ENCODE data around the gene MRC1.

GRCh38 chr10:17951868-17952371 is 142.8 kb downstream of the MRC1 start, which contains the start of gene SLC39A12:
- TF ChIP-seq ZBTB33 (CRISPR knock-in tag; IDR thresholded peaks at IDR 0.05), result no peak
- TF ChIP-seq BCL3 (CRISPR knock-in tag; IDR thresholded peaks at IDR 0.05), result no peak
- TF ChIP-seq FOSL2 (CRISPR knock-in tag; IDR thresholded peaks at IDR 0.05), result no peak
- no peak for TF ChIP-seq THRA (CRISPR knock-in tag; IDR thresholded peaks at IDR 0.05; ENCODE audit: borderline replicate concordance)
- TF ChIP-seq ARNT (IDR thresholded peaks at IDR 0.05), result no peak
- no peak for TF ChIP-seq ZNF747 (CRISPR knock-in tag; IDR thresholded peaks at IDR 0.05; ENCODE audit: borderline replicate concordance)
- no peak for TF ChIP-seq HDAC6 (IDR thresholded peaks at IDR 0.05; ENCODE audit: low read depth, low read length)
- no peak for TF ChIP-seq ARID4A (CRISPR knock-in tag; IDR thresholded peaks at IDR 0.05; ENCODE audit: borderline replicate concordance)
- no peak for TF ChIP-seq ZHX1 (CRISPR knock-in tag; IDR thresholded peaks at IDR 0.05; ENCODE audit: low read depth)

Data from HepG2 (cell line).